ENCODE data around the gene ADAMTS17.

Gene ADAMTS17

GRCh38 chr15:100276506-100276905, 65.3 kb downstream of the ADAMTS17 start:
- DNase-seq (ENCODE audit: low read depth in 2 of 2): no peak

DNA sequence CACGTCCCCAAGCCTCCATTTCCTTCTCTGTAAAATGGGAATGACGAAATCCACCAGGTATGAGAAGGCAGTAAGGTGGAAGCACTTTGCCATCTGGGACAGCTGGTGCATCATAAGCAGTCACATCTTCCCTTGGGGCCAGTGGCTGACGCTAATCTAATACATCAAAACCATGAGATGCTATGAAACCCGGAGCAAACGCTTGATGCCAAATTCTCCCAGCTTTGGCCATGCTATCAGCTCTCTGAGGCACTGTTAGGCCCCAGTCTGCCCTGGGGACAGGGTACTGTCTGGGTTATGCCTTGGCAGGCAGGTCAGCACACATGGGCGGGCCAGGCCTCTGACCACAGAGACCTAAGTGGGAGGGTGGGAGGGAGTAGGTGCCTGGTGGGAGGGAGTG, 66.1 kb downstream of the ADAMTS17 start:
- no peak for DNase-seq (ENCODE audit: low read depth in 2 of 2)

DNA sequence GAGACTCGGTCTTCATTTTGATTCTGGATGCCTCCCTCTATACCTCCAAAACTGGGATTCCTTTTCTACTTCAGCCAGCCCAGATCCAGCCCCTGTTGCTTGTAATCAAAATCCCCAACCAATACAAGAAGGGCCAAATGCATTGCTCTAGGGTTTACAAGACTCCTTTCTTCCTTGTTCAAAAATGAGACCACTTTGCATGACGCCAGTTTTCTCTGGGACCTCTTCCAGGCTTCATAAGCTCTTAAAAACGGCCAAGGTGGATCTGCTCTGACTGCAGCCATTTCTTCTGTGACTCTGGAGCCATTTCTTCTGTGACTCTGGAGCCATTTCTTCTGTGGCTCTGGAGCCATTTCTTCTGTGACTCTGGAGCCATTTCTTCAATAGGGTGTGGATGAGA, 71.9 kb downstream of the ADAMTS17 start:
- no peak for DNase-seq (ENCODE audit: low read depth in 2 of 2)

- no peak for DNase-seq (ENCODE audit: low read depth in 2 of 2)
Measured at GRCh38 chr15:100266166-100266565, 75.6 kb downstream of the ADAMTS17 start.

DNA sequence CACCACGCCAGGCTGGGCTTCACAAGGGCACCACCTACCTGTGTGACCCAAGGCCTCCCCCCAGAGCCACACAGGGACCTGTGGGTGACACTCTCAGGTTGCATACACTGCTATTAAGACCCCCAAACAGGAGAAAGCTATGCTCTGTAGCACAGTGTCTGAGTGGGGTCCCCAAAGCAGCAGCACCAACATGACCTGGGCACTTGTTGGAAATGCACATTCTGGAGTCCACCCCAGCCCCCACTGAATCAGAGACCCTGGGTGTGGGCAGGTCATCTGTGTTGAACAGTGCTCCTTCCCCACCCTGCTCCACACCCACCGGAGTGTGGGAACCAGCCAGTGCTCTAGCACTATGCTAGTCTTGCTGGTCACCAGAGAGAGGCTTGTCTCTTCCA, 76.1 kb downstream of the ADAMTS17 start:
- DNase-seq (ENCODE audit: low read depth in 2 of 2): no peak

DNA sequence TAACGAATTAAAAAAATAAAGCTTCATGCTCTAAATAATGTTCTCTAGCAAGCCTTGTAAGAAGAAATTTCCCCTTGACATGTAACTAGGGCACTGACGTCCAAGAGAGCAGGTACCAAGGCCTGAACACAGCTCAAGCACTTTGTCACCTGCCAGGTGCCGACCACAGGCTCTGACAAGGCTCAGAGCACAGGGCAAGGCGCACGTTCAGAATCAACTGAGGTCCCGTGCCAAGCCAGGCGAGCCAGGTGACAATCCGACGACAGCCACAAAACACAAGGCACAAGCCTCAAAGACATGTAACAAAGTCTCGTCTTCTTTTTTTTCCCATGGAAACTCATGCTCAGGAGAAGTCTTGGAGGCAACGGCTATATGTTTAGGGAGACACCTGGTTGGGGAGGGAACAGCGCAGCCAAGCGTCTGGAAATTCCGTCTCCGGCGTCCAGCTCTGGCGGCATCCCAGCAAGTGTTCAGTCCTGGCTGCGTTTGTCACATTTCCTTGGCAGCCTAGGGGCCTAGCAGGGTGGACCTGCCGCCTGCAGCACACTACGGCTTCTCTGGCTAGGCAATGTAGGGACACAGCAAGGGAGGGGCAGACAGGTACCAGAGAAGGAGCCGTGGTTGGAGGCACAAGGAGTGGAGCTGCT, 76.7 kb downstream of the ADAMTS17 start:
- no peak for DNase-seq (ENCODE audit: low read depth in 2 of 2)

GRCh38 chr15:100263721-100264455, 77.9 kb downstream of the ADAMTS17 start:
- DNase-seq (ENCODE audit: low read depth in 2 of 2): no peak

DNA sequence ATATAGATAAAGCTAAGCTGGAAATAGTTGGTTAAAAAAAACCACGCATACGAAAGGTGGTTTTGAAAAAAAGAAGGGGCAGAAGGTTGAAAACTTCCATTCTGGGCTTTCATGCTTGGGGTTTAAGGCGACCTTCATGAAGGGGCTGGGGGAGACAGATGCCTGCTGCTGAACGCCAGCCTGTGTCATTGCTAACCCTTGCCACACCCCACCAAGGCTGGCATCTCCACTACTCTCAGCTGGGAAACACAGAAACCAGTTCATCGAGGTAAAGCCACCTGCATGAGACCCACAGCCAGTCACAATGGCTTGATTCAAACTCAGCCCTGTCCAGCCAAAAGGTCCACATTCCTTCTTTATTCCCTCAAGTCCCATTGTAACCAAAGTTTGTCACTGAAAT, 78.7 kb downstream of the ADAMTS17 start:
- no peak for DNase-seq (ENCODE audit: low read depth in 2 of 2)

GRCh38 chr15:100261302-100262240, 80.2 kb downstream of the ADAMTS17 start:
- no peak for DNase-seq (ENCODE audit: low read depth in 2 of 2)

DNA sequence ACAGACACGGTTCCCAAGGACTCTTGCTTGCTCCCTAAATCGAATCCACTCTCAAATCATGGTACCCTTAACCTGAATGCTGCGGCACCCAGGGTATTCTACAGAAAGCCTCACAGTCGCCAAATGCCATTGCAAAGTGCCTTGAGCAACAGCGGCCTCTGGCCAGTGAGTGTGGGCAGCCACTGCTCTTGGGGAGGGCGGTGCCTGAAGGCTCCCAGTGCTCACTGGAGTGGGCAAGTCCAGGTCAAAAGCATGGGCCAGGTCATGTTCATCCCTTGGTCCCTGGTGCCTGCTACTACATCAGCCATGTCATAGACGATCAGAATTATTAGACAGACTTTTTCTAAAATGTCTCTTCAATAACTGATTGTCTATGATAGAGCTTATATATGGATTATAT, 82.5 kb downstream of the ADAMTS17 start:
- no peak for DNase-seq (ENCODE audit: low read depth in 2 of 2)

DNA sequence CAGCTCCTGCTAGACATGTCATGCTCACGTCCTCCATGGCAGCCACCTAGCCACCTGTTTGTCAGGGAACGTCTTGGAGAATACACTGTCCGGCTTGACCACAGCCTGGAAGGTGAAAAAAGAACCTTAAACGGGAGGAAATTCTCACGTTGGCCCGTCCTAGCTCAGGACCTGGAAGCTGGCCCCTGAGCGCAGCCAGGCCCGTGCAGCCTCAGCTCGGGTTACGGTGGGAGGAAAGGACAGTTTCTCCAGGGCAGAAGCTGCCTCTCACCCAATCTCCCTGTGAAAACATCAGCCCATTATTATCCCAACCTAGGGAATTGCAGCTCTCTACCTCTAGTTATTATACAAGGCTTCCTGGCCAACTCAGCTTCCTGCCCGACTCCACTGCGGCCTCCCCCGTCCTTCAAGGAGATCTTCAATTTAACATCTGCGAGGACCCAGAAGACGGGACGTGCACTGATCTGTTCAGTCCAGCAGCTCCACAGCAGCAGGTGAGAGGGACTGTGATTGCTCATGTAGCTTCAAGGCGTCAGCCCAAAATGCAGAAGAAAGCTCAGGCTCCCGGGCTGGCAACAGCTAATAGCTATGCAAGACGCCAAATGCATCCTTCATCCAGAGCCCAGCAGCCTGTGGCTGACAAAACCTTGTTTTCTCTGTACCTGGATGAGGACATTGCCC, 84.7 kb downstream of the ADAMTS17 start:
- no peak for DNase-seq (ENCODE audit: low read depth in 2 of 2)

- DNase-seq (ENCODE audit: low read depth in 2 of 2): no peak
Measured at GRCh38 chr15:100256101-100256969, 85.4 kb downstream of the ADAMTS17 start.

GRCh38 chr15:100255644-100256043, 86.1 kb downstream of the ADAMTS17 start:
- DNase-seq (ENCODE audit: low read depth in 2 of 2): no peak

GRCh38 chr15:100254691-100255090, 87.1 kb downstream of the ADAMTS17 start:
- DNase-seq (ENCODE audit: low read depth in 2 of 2): no peak

DNA sequence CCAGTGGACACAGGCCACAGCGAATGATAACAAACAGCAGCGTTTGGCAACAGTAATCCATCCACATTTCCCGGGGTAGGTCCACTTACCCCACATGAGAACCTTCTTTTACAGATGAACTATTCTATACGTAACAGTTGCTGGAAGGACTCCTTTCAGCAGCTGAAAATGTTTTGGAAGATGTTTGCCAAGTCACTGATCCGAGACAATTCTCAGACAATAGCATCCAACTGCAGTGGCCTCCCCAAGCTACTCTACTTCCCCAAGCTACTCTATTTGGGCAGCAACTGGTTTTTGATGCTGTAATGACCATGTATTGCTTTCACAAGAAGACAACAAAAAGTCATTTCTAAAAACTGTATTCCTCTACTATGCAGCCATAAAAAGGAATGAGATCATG, 87.5 kb downstream of the ADAMTS17 start:
- DNase-seq (ENCODE audit: low read depth in 2 of 2): no peak

GRCh38 chr15:100253640-100254039, 88.1 kb downstream of the ADAMTS17 start:
- no peak for DNase-seq (ENCODE audit: low read depth in 2 of 2)

- no peak for DNase-seq (ENCODE audit: low read depth in 2 of 2)
Measured at GRCh38 chr15:100252779-100253417, 88.9 kb downstream of the ADAMTS17 start.

GRCh38 chr15:100252359-100252758, 89.4 kb downstream of the ADAMTS17 start:
- DNase-seq (ENCODE audit: low read depth in 2 of 2): no peak

DNA sequence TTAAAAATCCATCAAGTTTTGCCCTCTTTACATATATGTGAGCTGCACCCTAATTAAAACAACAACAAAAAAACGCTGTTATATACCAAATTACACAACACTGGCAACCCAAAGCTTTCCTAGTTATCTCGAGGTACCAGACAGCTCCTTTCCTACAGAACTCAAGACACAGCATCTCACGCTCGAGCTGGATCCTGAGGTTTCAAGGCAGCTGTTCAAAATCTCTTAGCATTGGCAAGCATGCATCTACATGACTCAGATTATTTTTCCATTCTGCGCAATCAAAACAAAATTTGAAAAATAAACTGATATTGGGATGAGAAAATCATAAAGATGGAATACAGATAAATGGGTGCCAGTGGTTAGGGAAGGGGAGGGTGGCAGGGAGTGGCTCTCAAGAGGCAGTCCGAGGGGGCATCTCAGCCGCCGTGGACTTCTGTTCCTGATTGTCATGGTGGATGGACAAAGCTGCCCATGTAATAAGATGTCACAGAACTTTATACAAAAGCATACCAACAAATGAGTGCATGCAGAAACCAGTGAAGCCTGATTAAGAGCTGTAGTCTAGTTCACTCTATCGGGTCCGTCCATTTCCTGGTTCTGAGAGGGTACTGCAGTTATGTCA, 91.5 kb downstream of the ADAMTS17 start:
- DNase-seq (ENCODE audit: low read depth in 2 of 2): no peak

Measured in stimulated activated CD8-positive, alpha-beta memory T cell treated with anti-CD3 and anti-CD28 coated beads, Interleukin-7, amount 100 ng/mL, for 4 hours (primary cell).